RWPE1 (cell line): ENCODE data around the gene ARHGEF28.

Experiments used
- CTCF ChIA-PET: fragments of 350-600 bp; sonication (Branson Sonifier 250); formaldehyde crosslinking; extraction: SDS; loops from one replicate; lab custom pipeline; 2021; lab: Yijun Ruan, JAX
- POLR2A ChIA-PET: fragments of 400-600 bp; formaldehyde crosslinking; extraction: SDS; loops from one replicate; lab custom pipeline; 2020; ENCODE audit warnings: antibody characterized with exemption; ENCODE audit not compliant: low non-redundant PET; lab: Yijun Ruan, JAX
- DNase-seq: peaks from one replicate; pipeline ENCODE4 v3.0.0; 2012; ENCODE audit warnings: low spot score
- H3K27ac ChIP-seq: fragments of 450-650 bp; 2 replicates; pipeline ENCODE4 v1.5.1; 2017
- TF ChIP-seq, protein P1 (sequence below): fragments of 450-650 bp; conservative IDR thresholded peaks from 2 replicates; pipeline ENCODE4 v1.5.1; 2017; ENCODE audit warnings: low read depth, mild to moderate bottlenecking

The ARHGEF28 gene

DNA sequence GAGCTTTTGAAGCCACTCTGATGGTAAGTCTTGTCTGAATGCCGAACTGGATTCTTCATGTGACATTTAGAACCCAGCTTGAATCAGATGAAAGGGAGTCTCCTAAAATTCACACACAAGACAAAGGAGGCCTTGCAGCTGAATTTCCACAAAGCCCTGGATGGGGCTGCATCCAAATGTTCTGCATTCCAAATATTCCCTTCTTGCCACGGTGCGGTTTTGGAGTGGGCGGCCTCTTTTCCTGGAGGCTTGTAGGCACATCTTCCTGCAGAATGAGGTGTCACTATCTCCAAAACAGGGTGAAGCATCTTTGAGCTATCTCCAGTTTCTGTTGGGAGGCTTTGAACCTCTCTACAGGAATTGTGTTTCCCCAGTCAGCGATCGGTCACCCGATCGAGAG lies 342.7 kb downstream of the ARHGEF28 start:
- DNase-seq: no peak
- no peak overlapping the region for H3K27ac ChIP-seq
- POLR2A ChIA-PET: no interaction called here
- TF ChIP-seq, protein P1, sequence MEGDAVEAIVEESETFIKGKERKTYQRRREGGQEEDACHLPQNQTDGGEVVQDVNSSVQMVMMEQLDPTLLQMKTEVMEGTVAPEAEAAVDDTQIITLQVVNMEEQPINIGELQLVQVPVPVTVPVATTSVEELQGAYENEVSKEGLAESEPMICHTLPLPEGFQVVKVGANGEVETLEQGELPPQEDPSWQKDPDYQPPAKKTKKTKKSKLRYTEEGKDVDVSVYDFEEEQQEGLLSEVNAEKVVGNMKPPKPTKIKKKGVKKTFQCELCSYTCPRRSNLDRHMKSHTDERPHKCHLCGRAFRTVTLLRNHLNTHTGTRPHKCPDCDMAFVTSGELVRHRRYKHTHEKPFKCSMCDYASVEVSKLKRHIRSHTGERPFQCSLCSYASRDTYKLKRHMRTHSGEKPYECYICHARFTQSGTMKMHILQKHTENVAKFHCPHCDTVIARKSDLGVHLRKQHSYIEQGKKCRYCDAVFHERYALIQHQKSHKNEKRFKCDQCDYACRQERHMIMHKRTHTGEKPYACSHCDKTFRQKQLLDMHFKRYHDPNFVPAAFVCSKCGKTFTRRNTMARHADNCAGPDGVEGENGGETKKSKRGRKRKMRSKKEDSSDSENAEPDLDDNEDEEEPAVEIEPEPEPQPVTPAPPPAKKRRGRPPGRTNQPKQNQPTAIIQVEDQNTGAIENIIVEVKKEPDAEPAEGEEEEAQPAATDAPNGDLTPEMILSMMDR: no peak
- CTCF ChIA-PET: no interaction called here

DNA sequence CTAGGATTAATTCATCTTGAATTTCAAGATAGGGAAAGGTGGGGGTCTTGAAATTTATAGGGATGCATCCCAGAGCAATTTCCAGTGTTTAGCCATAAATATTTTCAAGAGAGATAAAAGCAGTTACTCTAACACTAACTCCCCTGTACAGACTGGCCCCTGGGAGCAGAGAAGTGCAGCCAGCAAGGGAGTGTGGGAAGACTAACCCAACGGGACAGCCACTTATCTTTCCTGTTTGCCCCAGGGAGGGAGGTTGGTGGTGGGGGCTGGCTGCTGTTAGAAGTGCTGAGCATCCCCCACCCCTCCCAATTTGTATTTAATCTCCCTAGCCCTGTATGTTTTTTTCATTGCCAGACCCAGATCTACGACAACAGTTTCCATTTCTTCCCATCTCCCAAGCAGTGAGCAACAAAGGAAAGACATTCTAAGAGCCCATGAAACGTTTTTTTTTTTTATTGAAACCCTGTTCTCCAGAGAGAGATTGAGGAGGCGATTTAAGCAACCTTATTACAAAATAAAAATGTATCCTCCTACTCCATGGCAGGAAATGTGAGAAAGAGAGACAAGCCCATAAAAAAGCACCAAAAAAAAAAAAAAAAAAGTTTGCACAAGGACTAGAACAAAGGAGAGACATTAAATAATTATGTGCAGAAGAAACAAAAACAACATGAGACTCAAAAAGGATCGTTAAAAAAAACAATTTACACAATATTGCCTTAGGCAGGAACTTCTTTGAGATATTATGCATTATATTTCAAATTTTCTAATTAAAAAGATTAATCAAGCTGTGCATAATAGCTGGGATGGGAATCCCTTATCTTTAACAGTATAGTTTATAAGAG lies 343.4 kb downstream of the ARHGEF28 start:
- ChIA-PET CTCF (no interaction called here), POLR2A (no interaction called here)
- TF ChIP-seq, protein P1: no peak

DNA sequence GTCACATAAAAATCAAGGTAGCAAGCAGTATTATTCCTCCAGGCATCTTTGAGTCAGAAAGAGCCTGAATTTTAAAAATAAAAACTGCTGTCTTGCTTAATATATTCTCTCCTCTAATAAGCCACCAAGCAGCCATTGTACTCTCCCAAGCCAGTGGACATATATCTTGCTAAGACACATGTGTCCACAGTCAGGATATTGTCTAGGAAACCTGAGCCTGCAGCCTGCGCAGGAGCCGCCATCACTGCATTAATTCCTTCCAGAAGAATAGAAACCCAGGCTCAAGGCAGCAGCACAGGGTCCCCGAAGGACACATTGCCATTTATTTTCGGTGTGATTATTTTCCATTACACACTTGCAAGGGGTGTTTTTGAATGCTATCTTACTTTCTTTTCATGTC lies 345.3 kb downstream of the ARHGEF28 start:
- TF ChIP-seq, protein P1: no peak
- CTCF ChIA-PET: interaction anchor here (0.7 kb wide), 1 partner anchor 26 kb away, joined by 4 read pairs; no protein-coding TSS in a partner anchor
- no peak overlapping the region for H3K27ac ChIP-seq
- POLR2A ChIA-PET: no interaction called here
- DNase-seq: no peak

More for the DNA sequence above, 343.4 kb downstream of the ARHGEF28 start:
- no peak overlapping the region for H3K27ac ChIP-seq
- DNase-seq: no peak

DNA sequence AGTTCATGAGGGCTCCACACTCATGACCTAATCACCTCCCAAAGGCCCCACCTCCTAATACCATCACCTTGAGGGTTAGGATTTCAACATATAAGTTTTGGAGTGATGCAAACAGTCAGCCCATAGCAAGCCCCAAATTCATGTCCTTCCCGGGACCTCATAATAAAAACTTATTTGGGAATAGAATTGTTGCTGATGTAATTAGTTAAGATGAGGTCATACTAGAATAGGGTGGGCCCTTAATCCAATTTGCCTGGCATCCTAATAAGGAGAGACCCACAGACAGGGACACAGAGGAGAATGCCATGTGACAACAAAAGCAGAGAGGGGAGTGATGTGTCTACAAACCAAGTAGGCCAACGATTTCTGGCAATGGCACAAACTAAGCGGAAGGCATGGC lies 347.1 kb downstream of the ARHGEF28 start:
- TF ChIP-seq, protein P1: no peak
- no peak overlapping the region for H3K27ac ChIP-seq
- DNase-seq: no peak
- CTCF ChIA-PET: interaction anchor here (0.8 kb wide), 1 partner anchor 667 kb away, joined by 3 read pairs; the partner anchor contains the start of gene ENC1
- POLR2A ChIA-PET: no interaction called here

DNA sequence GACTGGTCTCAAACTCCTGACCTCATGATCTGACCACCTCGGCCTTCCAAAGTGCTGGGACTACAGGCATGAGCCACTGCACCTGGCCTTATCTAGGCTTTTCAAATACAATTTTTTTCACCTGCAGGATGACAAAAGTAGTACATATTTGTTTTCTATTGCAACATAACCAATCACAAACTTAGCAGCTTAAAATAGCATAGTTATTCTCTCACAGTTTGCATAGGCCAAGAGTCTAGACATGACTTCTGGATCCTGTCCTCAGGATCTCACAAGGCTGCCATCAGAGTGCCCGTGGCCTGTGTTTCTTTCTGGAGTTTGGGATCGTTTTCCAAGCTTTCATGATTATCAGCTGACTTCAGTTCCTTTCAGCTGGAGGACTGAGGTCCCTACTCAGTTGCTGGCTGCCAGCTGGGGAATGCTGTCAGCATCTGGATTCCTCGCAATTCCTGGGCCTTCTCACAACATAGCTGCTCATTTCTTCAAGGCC lies 348.9 kb downstream of the ARHGEF28 start:
- TF ChIP-seq, protein P1: no peak
- no peak for DNase-seq
- POLR2A ChIA-PET: no interaction called here
- CTCF ChIA-PET: interaction anchor here (0.5 to 0.6 kb wide), 2 partner anchors 53 to 204 kb away, joined by 3 read pairs; no protein-coding TSS in a partner anchor
- no peak overlapping the region for H3K27ac ChIP-seq

DNA sequence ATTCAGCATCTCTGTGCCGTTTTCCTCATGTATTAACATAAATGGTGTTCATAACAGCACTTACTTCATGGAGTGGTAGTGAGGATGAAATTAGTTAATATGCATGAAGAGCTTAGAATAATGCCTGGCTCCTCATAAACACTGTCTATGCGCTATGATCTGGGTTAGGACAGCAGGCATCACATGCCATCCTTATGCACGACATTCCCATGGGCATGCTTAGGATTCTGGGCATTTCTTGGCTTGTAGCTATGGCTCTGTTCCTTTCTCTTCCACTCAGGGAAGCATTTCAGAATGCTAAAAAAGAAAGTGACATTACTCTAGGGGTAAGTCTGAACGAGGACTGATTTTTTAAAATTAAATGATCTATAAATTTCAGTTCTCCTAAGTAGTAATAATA lies 349.8 kb downstream of the ARHGEF28 start:
- ChIA-PET CTCF (interaction anchor here (0.6 to 0.7 kb wide), 2 partner anchors 18 to 71 kb away, joined by 3 to 4 read pairs; no protein-coding TSS in a partner anchor), POLR2A (no interaction called here)
- DNase-seq: no peak
- TF ChIP-seq, protein P1: no peak
- no peak overlapping the region for H3K27ac ChIP-seq
